H9 (cell line): ENCODE data around the gene NRP1. TPM values are rescaled to one million over a fixed set of nuclear protein-coding genes. Genes with fewer than 3 reads are reported as not detected.

Experiments
- DNase-seq: peaks from one replicate; pipeline ENCODE4 v3.0.0-alpha.2; 2017
- H2AFZ ChIP-seq: one replicate; pipeline ENCODE4 v1.6.1; 2013; ENCODE audit warnings: mild to moderate bottlenecking, low read length, control low read depth, moderate library complexity
- H2AK5ac ChIP-seq: 2 replicates; pipeline ENCODE4 v1.6.1; 2013; ENCODE audit warnings: low read length, control low read depth, mixed read lengths; ENCODE audit not compliant: insufficient read length
- H2BK120ac ChIP-seq: one replicate; pipeline ENCODE4 v1.6.1; 2013; ENCODE audit warnings: low read depth, mild to moderate bottlenecking, low read length, control low read depth, inconsistent platforms; ENCODE audit not compliant: poor library complexity, severe bottlenecking
- H2BK12ac ChIP-seq: 2 replicates; pipeline ENCODE4 v1.6.1; 2013; ENCODE audit warnings: low read length, control low read depth, mixed read lengths, low read depth; ENCODE audit not compliant: insufficient read length
- H2BK15ac ChIP-seq: 2 replicates; pipeline ENCODE4 v1.6.1; 2013; ENCODE audit warnings: low read depth, low read length, control low read depth
- H2BK20ac ChIP-seq: one replicate; pipeline ENCODE4 v1.6.1; 2013; ENCODE audit warnings: low read depth, mild to moderate bottlenecking, low read length, control low read depth, inconsistent platforms; ENCODE audit not compliant: poor library complexity, severe bottlenecking
- H2BK5ac ChIP-seq: 2 replicates; pipeline ENCODE4 v1.6.1; 2013; ENCODE audit warnings: low read length, control low read depth, mixed read lengths; ENCODE audit not compliant: insufficient read length
- H3K14ac ChIP-seq: 2 replicates; pipeline ENCODE4 v1.6.1; 2013; ENCODE audit warnings: low read length, control low read depth; ENCODE audit not compliant: insufficient read depth
- H3K18ac ChIP-seq: 2 replicates; pipeline ENCODE4 v1.6.1; 2013; ENCODE audit warnings: low read depth, mild to moderate bottlenecking, mixed read lengths, low read length, control low read depth; ENCODE audit not compliant: insufficient read length
- H3K23ac ChIP-seq: 2 replicates; pipeline ENCODE4 v1.6.1; 2013; ENCODE audit warnings: low read length, control low read depth, mixed read lengths, low read depth; ENCODE audit not compliant: insufficient read length
- H3K23me2 ChIP-seq: 2 replicates; pipeline ENCODE4 v1.6.1; 2013; ENCODE audit warnings: low read depth, mild to moderate bottlenecking, mixed read lengths, low read length, control low read depth; ENCODE audit not compliant: insufficient read length, poor library complexity, severe bottlenecking
- H3K27ac ChIP-seq: 2 replicates; pipeline ENCODE4 v1.5.1; 2013; ENCODE audit warnings: low read length, control low read depth, mixed read lengths, low read depth; ENCODE audit not compliant: insufficient read length
- H3K27me3 ChIP-seq: 2 replicates; pipeline ENCODE4 v1.6.1; 2013; ENCODE audit warnings: low read length, control low read depth, inconsistent platforms; ENCODE audit not compliant: insufficient read depth
- H3K4ac ChIP-seq: 2 replicates; pipeline ENCODE4 v1.6.1; 2013; ENCODE audit warnings: low read depth, mild to moderate bottlenecking, control low read depth, inconsistent platforms, low read length, moderate library complexity
- H3K4me1 ChIP-seq: 2 replicates; pipeline ENCODE4 v1.6.1; 2013; ENCODE audit warnings: low read length, control low read depth, inconsistent platforms; ENCODE audit not compliant: insufficient read depth
- H3K4me2 ChIP-seq: 2 replicates; pipeline ENCODE4 v1.6.1; 2013; ENCODE audit warnings: low read length, control low read depth, mixed read lengths; ENCODE audit not compliant: insufficient read length, insufficient read depth
- H3K56ac ChIP-seq: 2 replicates; pipeline ENCODE4 v1.6.1; 2013; ENCODE audit warnings: low read depth, mild to moderate bottlenecking, mixed read lengths, low read length, control low read depth; ENCODE audit not compliant: insufficient read length
- H3K79me1 ChIP-seq: 2 replicates; pipeline ENCODE4 v1.6.1; 2013; ENCODE audit warnings: low read depth, mild to moderate bottlenecking, moderate library complexity, low read length, control low read depth, inconsistent platforms; ENCODE audit not compliant: insufficient read depth, poor library complexity, severe bottlenecking
- H3K79me2 ChIP-seq: 2 replicates; pipeline ENCODE4 v1.6.1; 2013; ENCODE audit warnings: low read length, control low read depth, inconsistent platforms; ENCODE audit not compliant: insufficient read depth
- H3K9ac ChIP-seq: 2 replicates; pipeline ENCODE4 v1.6.1; 2013; ENCODE audit warnings: low read length, control low read depth, mixed read lengths; ENCODE audit not compliant: insufficient read length; ENCODE audit errors: extremely low read depth
- H3K9me3 ChIP-seq: one replicate; pipeline ENCODE4 v1.6.1; 2013; ENCODE audit warnings: low read depth, low read length, inconsistent platforms; ENCODE audit not compliant: control insufficient read depth
- H3T11ph ChIP-seq: one replicate; pipeline ENCODE4 v1.6.1; 2013; ENCODE audit warnings: mild to moderate bottlenecking, low read length, control low read depth, inconsistent platforms
- H4K20me1 ChIP-seq: one replicate; pipeline ENCODE4 v1.6.1; 2013; ENCODE audit not compliant: control insufficient read depth, insufficient read length, insufficient read depth
- H4K5ac ChIP-seq: 2 replicates; pipeline ENCODE4 v1.6.1; 2013; ENCODE audit warnings: low read depth, mild to moderate bottlenecking, mixed read lengths, low read length, control low read depth; ENCODE audit not compliant: insufficient read length
- H4K8ac ChIP-seq: replicated peaks from 2 replicates; pipeline ENCODE4 v1.6.1; 2013; ENCODE audit warnings: low read length, control low read depth, mixed read lengths, low read depth; ENCODE audit not compliant: insufficient read length
- H4K91ac ChIP-seq: 2 replicates; pipeline ENCODE4 v1.6.1; 2013; ENCODE audit warnings: low read depth, mild to moderate bottlenecking, moderate library complexity, mixed read lengths, low read length, control low read depth; ENCODE audit not compliant: insufficient read length
- H3K27ac Mint-ChIP-seq, 3 experiments: 2 replicates in 2 of 3; 3 replicates in 1 of 3; pipeline ENCODE4 v1.8.0; 2020 to 2021; ENCODE audit warnings: mixed read lengths in 3 of 3, mild to moderate bottlenecking in 1 of 3, moderate library complexity in 1 of 3
- H3K27me3 Mint-ChIP-seq: 2 replicates; pipeline ENCODE4 v1.8.0; 2021; ENCODE audit warnings: low read depth, mild to moderate bottlenecking, moderate library complexity, mixed read lengths
- H3K36me3 Mint-ChIP-seq, 3 experiments: 2 replicates in 2 of 3; 3 replicates in 1 of 3; pipeline ENCODE4 v1.8.0; 2020 to 2021; ENCODE audit warnings: low read depth in 3 of 3, mixed read lengths in 3 of 3; ENCODE audit not compliant: insufficient read depth in 1 of 3
- H3K4me1 Mint-ChIP-seq, 2 experiments: 2 replicates each; pipeline ENCODE4 v1.8.0; 2020; ENCODE audit warnings: mixed read lengths in 2 of 2
- H3K4me3 Mint-ChIP-seq, 2 experiments: 2 replicates in 1 of 2; 3 replicates in 1 of 2; pipeline ENCODE4 v1.8.0; 2020 to 2021; ENCODE audit warnings: mild to moderate bottlenecking in 2 of 2, mixed read lengths in 2 of 2, moderate library complexity in 1 of 2
- H3K9me3 Mint-ChIP-seq, 2 experiments: 2 replicates in 1 of 2; 3 replicates in 1 of 2; pipeline ENCODE4 v1.8.0; 2020; ENCODE audit warnings: mild to moderate bottlenecking in 2 of 2, mixed read lengths in 2 of 2, moderate library complexity in 1 of 2
- CTCF ChIP-seq: fragments of 200-600 bp; sonication (generic); conservative IDR thresholded peaks from 3 replicates; pipeline ENCODE4 v1.8.0; 2021; ENCODE audit warnings: antibody characterized with exemption, mild to moderate bottlenecking
- WGBS: extraction: QIAGEN DNeasy Blood & Tissue Kit; methylation state at CpG from one replicate; pipeline ENCODE4 v1.1.7; 2013; ENCODE audit warnings: missing lambda C conversion rate, low lambda C conversion rate, mixed read lengths; ENCODE audit not compliant: insufficient read length; ENCODE audit errors: extremely low coverage; 5-methylcytosine and 5-hydroxymethylcytosine counted together
- total RNA-seq: library from RNA; stranded (reverse); gene quantifications from 2 replicates; pipeline ENCODE4 v1.2.1, GENCODE V29; 2021

The NRP1 gene
- total RNA-seq, 1 experiment from 2014 or later, result 4.6 TPM

- no peak overlapping the region for H3K27ac ChIP-seq
- no peak overlapping the region for H3K4me2 ChIP-seq
- no peak overlapping the region for H3K18ac ChIP-seq
- no peak overlapping the region for H2AK5ac ChIP-seq
- peaks cover 3 to 6% of the 10 kb centered on the region in 2 experiments for H3K4me1 Mint-ChIP-seq
- TF ChIP-seq CTCF, result no peak
- no peaks in the 10 kb centered on the region for H3K79me2 ChIP-seq
- H4K91ac ChIP-seq, result no peak overlapping the region
- no peaks in the 10 kb centered on the region for H4K20me1 ChIP-seq
- H3K23me2 ChIP-seq, result no peaks in the 10 kb centered on the region
- H2BK120ac ChIP-seq, result no peak overlapping the region
- H3K36me3 Mint-ChIP-seq, result no peaks in the 10 kb centered on the region
- WGBS, result 100% methylated on average over 1 of the region's 4 CpGs
- H3K27ac Mint-ChIP-seq, result peak overlapping the region in 2 of 3 experiments; percentile 5 to 49; a peak in 1 of 7 replicates
- no peak overlapping the region for H2AFZ ChIP-seq
- no peak overlapping the region for H2BK15ac ChIP-seq
- H2BK20ac ChIP-seq, result no peak overlapping the region
- no peak overlapping the region for H3K56ac ChIP-seq
- no peaks in the 10 kb centered on the region for H3K79me1 ChIP-seq
- no peak overlapping the region for H2BK5ac ChIP-seq
- H3K27me3 ChIP-seq, result no peaks in the 10 kb centered on the region
- H2BK12ac ChIP-seq, result no peak overlapping the region
- no peak overlapping the region for H3K23ac ChIP-seq
- DNase-seq, result no peak
- H3K4me3 Mint-ChIP-seq, result no peak overlapping the region
- no peaks in the 10 kb centered on the region for H3K27me3 Mint-ChIP-seq
- H4K8ac ChIP-seq, result no peak overlapping the region
- no peak overlapping the region for H3K9ac ChIP-seq
- H3K4me1 ChIP-seq, result no peaks in the 10 kb centered on the region
- no peak overlapping the region for H4K5ac ChIP-seq
- no peaks in the 10 kb centered on the region for H3K9me3 ChIP-seq
- no peak overlapping the region for H3T11ph ChIP-seq
- H3K14ac ChIP-seq, result no peak overlapping the region
- H3K4ac ChIP-seq, result no peak overlapping the region
- H3K9me3 Mint-ChIP-seq, result no peaks in the 10 kb centered on the region
Measured at GRCh38 chr10:33212061-33212748, 122.3 kb downstream of the NRP1 start.
